DMS53 treated with DMSO at 0.1 percent for 48 hours (cell line): ENCODE results near the gene TIFAB.
"Not testable (repeated sequence)": the region's sequence is repeated elsewhere in the genome, so short reads cannot be mapped to it uniquely, and the experiment has no call there.

Experiments
- DNase-seq: peaks from one replicate; lab custom pipeline; 2025; ENCODE audit not compliant: unreplicated experiment; lab: John Stamatoyannopoulos, UW

TIFAB gene, protein sequence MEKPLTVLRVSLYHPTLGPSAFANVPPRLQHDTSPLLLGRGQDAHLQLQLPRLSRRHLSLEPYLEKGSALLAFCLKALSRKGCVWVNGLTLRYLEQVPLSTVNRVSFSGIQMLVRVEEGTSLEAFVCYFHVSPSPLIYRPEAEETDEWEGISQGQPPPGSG

DNA sequence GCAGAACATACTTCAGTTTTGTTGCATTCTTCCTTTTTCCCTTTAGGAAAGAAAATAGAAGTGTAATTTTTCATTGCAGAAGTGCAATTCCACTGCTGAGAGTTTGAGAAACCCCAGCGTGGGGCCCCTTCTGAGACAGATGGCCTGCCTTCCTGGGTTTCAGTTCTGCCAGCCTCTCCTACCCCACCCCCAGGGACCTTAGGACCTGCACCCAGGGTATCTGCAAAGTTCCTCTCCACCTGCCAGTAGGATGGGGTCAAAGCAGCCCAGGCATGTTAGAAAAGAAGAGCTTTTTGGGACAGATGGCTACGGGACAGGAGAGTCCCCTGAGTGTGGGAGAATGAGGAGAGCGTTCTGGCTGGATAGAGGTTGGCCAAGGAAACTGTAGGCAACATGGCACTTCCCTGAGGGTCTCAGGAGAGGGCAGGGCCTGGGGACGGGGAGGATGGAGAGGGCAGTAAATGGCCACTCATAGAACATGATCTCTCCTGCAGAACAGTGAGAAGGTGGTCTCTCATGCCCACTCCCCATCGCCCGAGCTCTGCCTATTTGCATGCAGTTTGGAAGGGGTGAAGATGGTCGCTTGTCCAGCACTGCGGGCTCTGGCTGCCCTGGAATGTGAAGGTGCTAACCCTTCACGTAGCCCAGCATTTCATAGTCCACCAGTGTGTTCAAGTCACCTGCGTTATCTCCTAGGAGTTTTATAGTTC lies at the start of gene TIFAB:
Gene TIFAB, minus strand, starts transcription at position 31 of the 710 bp plus-strand sequence. CDS start 2,412 bp downstream, outside the sequence.
- no peak for DNase-seq

DNA sequence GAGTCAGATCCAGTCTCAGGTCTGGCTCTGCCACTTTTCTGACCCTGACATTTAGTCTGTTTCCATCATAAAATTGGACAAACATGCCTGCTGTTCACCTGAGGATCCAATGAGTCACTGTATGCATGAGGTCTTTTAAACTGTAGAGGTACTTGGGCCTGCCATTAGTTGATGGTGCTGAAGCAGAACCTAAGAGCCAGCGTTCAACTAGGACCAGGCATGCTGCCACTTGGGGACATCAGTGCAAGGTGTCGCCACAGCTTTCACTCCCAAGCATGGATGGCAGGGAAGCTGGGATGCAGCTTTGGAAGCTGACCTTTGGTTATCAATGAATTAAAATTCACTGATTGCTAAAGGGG lies 46.5 kb upstream of the TIFAB start:
- DNase-seq: peak; percentile 8

DNA sequence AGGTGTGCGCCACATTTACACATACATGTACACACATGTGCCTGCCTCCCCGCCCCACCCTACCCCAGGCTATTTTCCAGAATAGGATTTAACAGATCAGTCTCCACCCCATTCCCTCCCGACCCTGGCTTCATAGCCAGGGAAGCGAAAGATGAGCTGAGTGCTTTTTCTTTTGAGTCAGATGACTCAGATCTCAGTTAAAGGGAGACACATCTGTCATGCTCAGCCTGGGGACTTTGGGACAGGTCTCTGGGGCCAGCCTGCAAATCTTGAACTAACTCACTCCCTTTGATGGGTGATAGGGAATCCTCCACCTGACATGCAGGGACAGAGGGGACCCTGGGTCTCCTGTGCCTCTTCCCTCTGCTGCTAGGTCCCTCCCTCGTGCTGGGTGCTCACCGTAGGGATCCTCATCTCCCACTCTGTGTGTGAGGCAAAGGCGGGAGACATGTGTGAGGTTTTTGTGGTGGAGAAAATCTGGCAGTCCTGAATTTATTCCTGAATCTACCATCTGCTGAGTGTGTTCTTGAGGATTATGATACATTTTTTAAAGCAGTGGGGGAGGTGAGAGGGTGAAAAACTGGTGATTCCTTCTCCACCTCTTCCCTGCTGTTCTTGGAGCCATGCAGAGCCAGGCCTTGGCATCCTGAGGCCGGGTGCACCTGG lies 46.0 kb upstream of the TIFAB start:
- no peak for DNase-seq

DNA sequence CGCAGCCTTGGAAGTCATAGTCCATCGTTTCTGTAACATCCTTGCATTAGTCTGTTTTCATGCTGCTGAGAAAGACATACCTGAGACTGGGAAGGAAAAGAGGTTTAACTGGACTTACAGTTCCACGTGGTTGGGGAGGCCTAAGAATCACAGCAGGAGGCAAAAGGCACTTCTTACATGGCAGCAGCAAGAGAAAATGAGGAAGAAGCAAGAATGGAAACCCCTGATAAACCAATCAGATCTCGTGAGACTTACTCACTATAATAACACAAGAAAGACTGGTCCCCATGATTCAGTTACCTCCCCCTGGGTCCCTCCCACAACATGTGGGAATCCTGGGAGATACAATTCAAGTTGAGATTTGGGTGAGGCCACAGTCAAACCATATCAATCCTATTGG lies 43.4 kb upstream of the TIFAB start:
- DNase-seq: not testable (repeated sequence)

DNA sequence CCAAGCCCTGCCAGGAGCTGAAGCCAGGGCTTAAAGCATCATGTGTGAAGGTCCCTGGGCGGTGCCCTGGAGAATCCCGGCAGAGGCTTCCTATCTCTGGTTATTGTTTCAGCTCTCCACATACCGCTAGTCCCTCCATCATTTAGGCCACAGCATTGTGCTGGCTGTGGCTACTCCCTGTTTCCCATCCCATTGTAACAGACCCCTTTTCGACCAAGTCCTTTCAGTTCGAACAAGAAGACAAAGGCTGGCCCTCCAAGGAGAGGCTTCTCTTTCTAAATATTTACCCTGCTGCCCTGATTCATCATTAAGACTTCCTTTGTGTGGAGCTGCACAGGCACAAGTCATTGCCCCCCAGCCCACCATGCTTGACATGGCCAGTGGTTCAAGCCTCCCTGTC lies 42.0 kb upstream of the TIFAB start:
- DNase-seq: no peak

DNA sequence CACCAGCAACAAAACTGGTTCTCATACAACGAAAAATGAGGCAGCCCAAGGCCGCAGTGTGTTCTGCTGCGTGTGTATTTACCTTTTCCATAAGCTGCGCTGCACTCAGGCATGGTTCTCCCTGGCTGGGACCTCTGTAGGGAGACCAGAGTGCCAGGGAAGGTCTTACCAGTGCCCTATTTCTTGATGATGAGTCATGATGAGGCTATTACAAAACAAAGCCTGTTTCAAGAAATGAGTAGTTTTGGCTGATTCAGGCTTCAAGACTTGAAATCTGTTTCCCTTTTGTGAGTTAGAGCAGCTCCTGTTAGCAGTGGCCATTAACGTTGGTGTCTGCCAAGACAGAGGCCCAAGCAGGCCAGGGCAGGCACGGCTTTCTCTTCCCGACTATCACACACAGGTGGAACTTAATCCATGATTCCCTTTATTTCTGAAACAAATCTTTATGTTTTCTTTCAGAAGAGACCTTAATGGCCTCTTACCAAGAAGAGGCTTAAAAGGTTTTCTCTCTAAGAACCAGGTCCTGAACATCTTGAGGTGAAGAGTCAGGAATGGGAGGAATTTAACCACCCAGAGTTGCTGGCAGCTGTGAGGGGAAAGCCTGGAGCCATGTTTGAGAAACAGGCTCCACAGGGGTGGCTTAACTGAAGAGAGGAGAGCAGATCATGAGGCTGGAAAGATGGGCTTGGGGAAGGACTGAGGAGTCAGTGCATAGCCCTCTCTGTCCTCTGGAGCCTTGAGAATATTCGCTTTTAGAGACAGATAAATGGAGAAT lies 41.4 kb upstream of the TIFAB start:
- no peak for DNase-seq

DNA sequence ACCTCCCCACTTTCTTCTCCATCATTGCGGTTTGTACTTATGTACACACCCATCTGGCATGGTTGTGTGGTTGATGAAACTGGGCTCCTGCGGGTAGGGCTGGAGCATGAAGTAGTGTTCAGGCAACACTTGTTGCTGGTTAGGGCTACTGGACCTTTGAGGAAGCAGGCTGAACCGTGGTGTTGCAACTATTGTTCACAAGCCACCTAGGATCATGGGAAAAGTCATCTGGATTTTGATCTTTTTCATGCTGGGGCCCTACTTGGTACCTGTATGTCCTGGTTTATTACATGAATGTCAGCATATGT lies 40.1 kb upstream of the TIFAB start:
- no peak for DNase-seq

DNA sequence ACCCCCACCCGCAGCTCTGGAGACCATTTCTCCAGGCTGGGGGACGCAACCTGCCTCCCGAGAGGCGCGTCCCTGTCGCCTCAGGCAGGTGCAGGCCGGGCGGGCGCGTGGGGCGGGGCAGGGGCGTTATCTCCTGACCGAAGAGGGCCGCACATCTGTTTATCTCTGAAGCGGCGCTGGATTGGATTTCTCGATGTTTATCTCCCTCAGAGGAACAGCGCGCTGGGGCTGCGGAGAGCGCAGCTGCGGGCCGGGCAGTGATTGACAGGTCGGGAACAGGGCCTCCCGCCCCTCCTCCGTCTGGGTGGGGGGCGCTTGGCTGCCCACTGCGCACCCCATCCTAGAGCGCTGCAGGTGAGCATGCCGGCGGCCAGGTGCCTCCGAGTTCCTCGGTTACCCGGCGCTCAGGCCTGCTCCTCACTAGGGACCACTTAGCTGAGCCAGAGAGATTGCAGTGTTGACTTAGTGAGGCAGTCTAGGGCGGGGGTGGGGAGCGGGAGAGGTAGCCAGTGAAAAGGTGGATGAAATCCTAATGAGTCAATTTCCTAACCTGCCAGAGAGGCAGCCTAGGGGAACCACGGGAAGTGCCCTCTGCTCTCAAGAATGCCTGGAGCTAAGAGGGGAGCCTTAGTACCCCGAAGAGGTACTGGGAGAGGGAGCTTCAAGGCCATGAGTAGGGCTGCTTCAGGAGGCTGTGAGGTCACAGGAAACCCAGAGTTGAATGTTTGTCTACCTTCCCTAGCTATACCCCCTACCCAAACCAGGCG lies 39.6 kb upstream of the TIFAB start:
- peak; percentile 93 for DNase-seq

DNA sequence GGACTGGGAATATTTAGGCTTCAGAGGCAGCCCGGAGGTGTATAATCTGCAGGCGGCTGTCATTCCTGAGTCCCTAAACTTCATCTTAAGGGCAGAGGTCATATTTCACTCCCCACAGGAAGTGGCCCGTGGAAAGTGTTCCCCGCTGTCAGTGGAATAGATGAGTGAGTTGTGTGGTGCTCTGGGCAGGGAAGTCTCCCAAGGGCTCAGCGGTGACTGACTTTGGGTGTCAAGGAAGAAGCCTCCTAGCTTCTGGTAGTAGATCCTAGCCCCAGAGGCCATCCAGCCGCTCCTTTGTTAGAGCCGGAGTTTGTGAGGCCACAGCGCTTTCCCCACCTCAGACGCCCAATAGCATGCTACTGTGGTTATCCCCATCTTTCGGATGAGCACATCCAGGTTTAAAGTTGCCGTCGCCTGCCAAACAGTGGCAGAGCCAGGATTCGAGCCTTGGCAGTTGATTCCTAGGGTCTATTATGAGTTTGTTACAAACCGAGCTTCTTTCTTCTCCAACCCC lies 38.9 kb upstream of the TIFAB start:
- DNase-seq: peak; percentile 30

DNA sequence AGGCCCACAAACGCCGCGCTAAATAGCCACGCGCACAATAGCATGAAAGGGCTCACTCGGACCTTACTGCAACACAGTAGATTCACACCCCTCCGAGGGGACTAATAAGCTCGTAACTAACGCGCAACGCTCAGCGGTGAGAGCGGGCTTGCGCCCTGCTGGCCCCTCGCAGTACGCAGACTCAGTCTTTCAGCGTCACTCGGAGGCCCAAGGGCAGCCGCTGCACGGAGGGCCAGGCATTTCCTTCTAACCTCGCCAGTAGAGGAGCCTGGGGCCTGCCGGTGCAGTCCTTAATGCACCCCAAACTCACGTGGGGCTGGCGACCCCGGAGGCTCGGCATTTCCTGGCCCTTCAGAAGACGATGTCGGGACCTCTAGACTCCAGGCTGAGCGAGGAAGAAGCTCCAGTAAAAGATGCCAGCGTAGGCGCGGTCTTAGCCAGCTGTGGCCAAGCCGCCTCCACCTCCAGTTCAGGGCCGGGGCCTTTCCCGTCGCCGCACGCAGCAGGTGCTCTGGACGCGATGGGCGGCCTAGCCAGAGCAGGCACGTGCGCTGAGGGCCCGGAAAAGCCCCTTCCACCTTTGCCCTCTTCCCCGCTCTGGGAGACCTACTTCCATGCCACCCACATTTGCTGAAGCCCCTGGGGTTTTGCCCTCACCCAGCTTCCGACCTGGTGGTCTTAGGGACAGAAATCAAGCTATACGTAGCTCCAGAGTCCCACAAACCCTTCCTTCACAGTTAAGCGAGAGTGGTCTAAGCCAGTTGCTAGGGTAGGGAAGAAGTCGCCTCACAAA lies 38.3 kb upstream of the TIFAB start:
- peak; percentile 49 for DNase-seq

DNA sequence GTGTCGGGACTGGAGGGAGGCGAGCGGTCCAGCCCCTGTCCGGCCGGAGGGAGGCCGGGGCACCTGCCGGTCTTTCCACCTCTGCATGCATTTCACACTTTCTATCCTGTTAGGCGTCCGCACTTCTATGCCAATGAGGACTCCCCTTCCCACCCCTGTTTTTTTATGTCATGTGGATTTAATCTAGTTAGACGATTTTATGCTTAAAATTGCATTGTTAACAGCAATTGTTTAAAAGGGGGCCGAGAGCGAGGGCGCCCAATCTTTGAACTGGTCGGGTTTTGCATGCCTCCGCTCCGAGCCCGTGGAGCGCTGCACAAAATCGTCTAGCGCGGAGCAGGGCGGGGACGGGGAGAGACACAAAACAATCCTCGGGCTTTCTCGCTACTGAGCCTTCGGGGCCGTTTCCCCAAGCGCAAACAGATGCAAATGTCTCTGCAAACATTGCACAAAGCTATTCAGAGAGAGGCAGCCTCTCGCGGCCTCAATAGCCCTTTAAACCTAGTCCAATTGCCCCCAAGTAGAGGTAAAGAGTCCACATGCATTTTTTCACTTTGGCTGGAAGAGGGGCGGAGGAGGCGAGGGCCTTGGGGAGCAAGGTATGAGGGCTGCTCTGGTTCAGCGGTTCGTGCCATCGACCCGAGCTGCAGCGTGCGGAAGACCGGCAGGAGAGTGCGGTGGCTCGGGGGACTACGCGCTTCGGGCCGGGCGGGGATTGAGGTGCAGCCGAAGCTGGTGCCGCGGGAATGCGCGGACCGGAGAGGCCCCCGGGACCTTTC lies 37.5 kb upstream of the TIFAB start:
- peak; percentile 49 for DNase-seq

DNA sequence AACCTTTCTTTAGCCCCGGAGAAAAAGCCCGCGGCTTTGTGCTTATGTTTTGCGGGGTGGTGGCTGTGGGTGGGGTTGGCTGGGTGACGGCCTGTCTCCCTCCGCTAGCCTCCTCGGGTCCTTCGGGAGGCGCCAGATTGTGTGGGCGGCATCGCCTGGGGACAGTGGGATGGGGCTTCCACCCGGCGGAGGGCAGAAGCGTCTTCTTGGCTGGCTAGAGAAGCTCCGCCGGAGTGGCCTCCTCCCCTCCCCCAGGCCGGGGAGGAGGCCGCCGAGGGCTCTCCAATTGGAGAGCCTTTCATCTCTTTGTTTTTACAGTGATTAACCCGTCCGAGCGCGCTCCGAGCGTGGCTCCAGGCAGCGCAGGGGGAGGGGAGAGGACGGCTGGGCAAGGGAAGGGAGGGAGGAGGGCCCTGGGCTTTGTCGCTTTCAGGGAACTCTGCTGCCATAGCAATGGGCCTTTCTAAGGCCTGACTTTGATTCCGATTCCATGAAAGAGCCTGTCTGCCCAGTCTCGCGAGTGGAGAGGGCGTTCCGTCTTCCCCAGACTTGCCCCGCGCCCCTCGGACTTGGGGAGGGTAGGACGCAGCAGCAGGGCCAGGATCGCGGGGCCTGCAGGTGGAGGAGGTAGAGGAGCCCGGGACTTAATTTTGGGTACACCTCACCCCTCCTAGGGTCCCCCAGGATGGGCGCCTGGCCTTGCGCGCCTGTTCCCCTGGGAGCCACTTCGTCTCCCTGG lies 36.7 kb upstream of the TIFAB start:
- DNase-seq: peak; percentile 76

DNA sequence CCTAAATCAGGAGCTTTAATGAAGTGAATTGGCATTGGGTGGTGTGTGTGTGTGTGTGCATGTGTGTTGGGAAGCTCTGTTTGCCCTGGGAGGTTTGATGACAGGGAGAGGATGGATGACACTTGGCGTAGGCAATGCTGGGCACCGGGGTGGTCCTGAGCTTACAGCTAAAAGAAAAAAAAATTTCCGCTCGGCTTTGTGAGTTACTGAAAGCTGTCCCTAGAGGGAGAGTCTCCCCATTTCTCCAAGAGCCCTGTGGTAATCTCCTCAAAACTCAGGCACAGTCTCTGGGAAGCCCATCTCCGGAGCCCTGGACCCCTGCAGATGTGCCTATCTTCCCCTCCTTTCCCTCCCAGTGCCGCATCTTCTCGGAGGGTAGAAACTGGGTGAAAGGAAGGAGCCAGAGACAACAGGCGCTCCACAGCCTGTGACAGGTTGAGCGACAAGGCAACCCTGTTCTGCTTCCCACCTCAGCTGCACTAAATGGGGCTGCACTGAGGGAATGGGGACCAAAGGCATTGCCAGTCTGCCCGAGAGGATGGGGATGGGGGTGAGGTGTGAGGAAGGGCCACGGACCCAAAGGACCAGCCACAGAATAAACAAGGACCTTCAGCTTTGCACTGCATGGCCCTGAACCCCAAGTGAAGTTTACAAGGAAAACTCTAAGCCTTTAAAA lies 35.8 kb upstream of the TIFAB start:
- DNase-seq: no peak

DNA sequence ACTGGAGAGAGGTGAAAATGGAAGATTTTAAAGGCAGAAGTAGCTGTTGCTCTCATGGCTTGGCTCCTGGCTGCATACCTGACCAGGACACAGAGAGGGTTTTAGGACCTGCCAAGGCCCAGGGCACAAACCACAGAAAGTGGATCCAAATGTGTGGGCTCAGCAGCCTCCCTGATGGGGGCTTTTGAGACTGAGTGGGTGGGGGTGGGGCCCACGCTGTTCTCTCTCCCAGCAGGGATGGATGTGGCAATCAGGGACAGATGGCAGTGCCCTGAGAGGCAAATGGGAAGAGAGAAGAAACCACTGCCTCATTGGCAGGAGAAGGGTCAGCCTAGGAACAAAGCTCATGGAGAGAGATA lies 34.9 kb upstream of the TIFAB start:
- no peak for DNase-seq

DNA sequence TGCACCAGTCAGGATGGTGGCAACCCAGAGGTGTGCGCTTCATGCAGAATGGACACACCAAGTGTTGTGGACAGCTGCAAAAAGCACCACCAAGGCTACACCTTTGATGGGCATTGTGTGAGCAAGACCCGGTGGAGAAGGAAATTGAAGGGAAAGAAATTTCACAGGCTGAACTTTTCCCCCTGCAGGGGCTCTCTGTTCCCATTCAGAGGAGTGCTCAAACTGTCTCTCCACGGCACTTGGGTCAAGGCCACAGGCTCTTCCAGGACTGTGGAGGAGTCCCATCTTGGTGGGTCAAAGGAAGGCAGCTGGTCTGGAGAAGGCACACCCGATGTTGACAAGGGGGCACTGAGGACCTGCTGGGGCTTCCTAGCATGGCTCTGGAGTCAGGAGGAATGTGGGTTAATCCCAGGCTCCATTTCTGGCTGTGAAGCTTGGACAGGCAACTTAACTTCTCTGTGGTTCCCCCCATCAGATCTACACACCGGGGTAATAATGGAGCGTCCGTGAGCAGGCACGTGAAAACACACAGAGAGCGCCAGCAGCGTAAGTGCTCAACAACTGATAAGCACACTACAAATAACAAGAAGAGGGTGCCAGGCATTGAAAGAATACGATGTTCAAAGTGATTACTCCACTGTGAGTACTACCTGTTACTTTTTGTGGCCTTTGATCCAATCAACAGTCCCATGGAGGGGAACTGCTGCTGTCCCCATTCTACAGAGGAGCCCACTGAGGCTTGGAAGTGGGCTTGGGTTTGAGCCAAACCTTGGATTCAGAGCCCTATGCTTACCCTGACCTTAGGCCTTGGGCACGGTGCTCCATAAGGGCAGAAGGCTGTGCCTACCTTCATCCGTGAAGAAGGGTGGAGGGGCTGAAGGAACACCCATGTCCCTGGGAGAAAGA lies 34.2 kb upstream of the TIFAB start:
- DNase-seq: no peak

DNA sequence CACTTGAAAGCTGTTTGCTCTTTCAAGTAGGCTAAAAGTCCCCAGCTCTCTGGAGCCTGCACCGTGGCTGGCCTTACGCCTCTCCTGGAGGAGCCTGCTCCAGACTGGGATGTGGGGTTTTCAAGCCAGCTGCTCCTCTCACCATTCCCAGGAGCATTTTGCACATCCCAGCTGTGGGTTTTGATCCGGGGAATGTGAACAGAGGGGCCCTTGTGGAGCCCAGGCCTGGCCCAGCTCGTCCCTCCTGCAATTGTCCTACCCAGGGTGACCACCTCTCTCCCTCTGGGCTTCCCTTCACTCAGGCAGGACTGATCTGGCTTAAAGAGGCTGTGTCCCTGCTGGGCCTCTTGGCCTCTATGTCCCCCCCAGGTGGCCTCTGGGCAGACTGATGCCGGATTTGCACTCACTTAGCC lies 32.5 kb upstream of the TIFAB start:
- DNase-seq: peak; percentile 40

DNA sequence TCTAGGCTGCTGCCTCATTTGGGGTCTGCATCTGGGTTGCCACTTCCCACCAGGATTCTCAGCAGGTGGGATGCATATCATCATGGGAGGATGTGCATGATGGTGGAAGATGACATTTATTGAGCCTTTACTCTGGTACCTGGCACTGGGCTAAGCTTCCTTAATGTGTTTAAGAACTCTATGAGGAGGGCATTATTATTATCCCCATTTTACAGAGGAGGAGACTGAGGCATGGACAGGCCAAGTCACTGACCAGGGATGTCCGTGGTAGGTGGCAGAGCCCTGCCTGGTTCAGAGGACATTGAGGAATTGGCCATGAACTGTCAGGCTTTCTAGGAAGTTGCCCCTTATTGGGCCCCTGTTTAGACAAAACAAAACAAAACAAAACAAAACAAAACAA lies 31.1 kb upstream of the TIFAB start:
- no peak for DNase-seq
